HG03060 (cell line): Measurements from ENCODE around the gene COL5A1.

Experiments
- ATAC-seq: cut with Tn5 transposase; IDR thresholded peaks from one replicate; pipeline ENCODE4 v1.9.1; 2021; ENCODE audit warnings: low read depth, moderate number of reproducible peaks; ENCODE audit not compliant: unreplicated experiment

COL5A1 gene

GRCh38 chr9:134804871-134805270 is 163.3 kb downstream of the COL5A1 start:
- ATAC-seq = no peak

GRCh38 chr9:134807716-134808446 is 166.3 kb downstream of the COL5A1 start:
- no peak for ATAC-seq

DNA sequence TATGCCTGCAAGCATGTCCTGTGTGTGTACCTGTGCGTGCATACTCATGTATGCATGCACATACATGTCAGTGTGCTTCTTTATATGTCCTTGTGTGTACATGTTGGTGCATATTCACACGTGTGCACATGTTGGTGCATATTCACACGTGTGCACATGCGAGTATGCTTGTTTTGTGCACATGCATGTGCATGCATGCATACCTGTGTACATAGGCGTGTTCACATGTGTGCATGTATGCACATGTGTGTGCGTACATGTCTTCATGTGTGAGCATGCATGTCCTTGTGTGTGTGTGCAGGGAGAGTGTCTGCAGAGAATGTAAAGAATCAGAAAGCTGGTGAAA is 166.8 kb downstream of the COL5A1 start:
- no peak for ATAC-seq

GRCh38 chr9:134809292-134809691 is 167.7 kb downstream of the COL5A1 start:
- ATAC-seq = no peak

DNA sequence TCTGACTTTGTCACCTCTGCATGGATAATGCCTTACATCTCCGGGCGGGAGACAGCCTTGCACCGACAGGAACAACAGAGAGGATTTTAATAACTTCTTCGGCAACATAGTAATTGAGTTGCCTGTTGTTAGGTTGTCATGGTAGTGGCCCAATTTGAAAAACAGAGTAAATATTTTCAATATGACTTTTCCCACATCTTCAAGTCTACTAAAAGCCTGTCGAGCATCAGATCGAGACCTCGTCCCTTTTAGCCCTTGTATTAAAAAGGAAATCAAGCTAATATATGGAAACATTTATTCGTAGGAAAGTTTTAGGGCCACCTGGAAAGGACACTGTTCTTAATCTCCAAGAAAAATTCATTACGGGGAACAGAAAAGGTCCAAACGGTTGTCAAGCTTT is 168.2 kb downstream of the COL5A1 start:
- ATAC-seq = no peak

DNA sequence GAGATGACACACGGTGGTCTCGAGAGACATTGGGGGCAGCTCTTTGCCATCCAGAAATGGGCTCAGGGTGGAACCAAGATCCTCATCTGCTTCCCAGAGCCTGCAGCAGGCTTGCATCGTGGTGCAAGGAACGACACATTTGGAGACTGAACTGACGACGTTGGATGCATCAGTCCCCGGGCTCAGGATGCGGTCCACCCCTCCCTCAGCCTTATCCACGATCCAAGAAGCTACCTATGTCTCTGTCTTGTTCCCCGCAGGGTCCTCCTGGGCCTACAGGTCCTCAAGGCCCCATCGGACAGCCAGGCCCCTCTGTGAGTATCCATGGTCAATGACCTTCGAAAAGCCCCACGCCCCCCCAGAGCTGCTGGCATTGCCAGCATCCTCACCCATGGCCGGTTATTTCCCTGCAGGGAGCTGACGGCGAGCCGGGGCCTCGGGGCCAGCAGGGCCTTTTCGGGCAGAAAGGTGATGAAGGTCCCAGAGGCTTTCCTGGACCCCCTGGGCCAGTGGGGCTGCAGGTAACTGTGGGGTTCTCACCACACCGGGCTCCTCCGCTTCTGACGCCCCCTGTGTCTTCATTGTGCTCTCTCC is 169.6 kb downstream of the COL5A1 start:
- no peak for ATAC-seq

DNA sequence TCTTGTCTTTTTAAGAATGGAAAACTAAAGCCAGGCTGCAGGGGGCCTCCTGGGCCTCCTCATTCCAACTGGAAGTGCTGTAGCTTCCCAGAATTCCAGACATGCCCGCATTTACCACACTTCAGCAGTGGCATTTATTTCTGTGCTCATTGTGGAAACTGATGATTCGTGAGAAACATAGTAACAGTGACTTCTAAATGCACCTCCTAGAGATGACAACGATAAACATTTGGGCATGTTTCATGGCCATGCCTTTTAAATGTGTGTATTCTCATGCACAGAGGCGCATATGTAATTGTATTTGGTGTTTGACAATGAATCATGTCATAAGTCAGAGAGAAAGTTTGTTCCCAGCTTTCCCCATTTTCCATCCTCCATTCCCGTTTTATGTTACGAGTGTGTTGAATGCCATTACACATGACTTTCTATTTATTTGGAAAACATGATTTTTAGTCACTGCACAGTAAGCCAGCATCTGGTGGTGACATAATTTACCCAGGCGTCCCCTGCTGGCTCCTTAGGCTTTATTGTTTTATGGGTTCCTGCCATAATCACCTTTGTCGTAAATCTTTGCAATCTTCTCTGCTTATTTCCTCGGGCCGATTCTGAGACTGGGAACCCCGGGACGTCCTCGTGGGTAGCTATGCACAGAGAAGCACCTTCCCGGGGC is 170.2 kb downstream of the COL5A1 start:
- ATAC-seq = no peak

DNA sequence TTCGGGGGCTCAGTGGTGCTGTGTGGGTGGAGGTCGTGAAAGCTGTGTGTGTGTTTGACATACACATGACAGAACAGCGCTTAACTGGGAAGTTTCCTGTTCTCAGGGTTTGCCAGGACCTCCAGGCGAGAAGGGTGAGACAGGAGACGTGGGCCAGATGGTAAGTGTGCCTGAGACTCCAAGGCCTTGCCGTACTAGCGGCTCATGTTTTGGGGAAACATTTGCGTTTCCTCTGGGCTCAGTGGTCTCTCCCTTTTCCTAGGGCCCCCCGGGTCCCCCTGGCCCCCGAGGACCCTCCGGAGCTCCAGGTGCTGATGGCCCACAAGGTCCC is 170.7 kb downstream of the COL5A1 start:
- ATAC-seq = no peak

GRCh38 chr9:134813841-134814240 is 172.2 kb downstream of the COL5A1 start:
- no peak for ATAC-seq

DNA sequence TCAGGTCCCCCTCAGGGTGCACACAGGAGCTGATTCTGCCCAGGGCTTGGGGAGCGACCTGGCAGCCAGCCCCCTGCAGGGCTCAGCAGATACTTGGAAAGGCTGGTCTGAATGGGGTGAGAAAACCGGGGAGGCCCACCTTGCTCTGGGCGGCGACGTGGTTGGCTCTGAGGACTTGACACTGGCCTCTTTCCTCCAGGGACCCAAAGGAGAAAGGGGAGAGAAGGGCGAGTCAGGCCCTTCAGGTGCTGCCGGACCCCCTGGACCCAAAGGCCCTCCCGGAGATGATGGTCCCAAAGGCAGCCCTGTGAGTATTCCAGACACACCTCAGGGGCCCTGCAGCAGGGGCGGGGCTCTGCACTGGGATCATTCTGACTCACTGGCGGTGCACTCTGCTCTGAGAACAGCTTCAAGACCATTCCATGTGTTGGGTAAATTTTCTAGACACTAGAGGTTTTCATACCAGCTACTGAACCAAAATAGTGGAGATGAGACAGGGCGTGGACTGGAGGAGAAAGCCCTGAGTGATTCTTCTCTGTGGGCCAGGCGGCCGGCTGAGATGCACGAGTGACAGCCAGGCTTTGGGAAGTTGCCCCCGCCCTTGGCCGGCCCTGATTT is 173.1 kb downstream of the COL5A1 start:
- ATAC-seq = no peak

GRCh38 chr9:134815435-134816214 is 174.0 kb downstream of the COL5A1 start:
- ATAC-seq = no peak

GRCh38 chr9:134816264-134816663 is 174.7 kb downstream of the COL5A1 start:
- ATAC-seq = no peak

DNA sequence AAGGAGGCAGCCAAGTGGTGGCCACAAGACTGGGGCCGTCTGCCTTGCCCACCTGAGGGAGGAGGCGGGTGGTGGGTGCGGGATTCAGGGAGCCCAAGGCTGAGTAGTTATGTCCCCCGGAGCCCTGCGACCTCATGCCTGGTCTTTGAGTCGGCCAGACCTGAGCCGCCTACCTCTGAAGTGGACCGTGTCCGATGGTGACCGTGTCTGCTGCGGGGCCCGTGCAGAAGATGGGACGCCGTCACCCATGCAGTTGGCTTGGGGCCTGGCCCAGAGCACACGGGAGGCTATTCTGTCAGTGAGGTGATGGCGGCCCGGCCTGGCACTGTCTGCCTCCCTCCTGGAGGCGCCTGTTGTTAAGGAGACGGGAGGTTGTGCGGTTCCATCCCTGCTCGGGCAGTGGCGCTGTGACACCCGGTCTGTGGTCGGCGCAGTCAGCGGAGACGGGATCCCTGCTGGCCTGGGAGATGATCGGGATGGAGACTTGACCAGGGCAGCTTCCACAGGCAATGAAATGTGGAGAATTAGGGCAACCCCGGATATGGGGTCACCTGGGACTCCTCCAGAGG is 176.5 kb downstream of the COL5A1 start:
- no peak for ATAC-seq

- no peak for ATAC-seq
Observed at GRCh38 chr9:134818591-134818990, 177.0 kb downstream of the COL5A1 start.

DNA sequence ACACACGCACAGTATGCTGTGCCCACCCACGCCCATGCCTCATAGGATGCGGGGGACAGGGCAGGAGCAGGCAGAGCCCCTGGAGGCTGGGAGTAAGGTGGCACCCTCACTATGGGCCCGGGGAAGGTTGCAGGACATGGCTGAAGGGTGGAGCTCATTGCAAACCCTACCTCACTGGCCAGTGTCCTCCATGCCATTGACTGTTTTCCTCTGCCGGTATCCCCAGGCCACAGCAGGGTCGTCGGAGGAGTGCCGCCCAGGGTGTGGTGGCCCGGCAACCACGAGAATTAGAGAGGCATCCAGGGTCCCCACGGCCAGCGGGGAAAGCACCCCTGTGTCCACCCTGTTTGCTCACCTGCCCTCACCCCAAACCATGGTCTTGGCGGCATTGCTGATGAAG is 179.3 kb downstream of the COL5A1 start:
- ATAC-seq = no peak

DNA sequence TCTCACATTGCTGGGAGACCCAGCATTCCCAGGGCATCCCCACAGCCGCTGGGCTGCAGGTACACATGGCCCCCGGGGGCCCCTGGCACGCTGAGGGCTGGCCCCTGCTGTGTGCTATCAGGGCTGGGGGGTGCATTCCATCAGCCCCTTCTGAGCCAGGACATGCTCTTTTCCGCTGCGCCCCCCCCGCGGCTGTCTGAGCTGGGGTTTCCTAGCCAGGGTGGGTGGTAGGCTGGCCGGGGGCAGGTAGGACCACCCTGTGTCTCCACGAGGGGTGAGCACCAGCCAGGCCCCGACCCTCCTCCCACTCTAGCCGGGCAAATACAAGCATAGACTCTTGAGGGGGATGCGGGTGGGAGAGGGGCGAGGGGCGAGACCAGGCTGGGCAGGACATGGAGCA is 180.9 kb downstream of the COL5A1 start:
- ATAC-seq = no peak

GRCh38 chr9:134823623-134824022 is 182.0 kb downstream of the COL5A1 start:
- no peak for ATAC-seq

- ATAC-seq = no peak
Observed at GRCh38 chr9:134824583-134824982, 183.0 kb downstream of the COL5A1 start.

DNA sequence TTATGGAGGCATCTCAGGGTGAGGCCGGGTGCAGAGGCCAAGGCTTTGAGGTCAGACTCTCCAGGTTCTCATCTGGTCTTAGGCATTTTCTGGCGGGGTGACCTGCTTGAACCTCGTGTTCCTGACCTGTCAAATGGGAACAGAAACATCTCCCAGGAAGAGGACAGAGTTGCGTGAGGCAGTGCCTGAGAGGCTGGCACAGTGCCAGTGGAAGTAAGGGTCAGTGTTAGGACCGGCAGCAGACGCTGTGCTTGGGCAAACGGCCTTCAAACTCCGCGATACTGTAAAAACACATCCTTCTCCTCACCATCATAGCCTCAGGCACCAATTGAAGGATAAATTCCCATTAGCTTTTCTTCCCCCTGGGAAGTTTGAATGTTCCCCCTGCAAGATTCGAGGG is 183.4 kb downstream of the COL5A1 start:
- ATAC-seq = no peak
